NCI-H82 treated with DMSO at 0.1 percent for 48 hours (cell line): ENCODE results near the gene BBS5.
"Not testable (repeated sequence)": the region's sequence is repeated elsewhere in the genome, so short reads cannot be mapped to it uniquely, and the experiment has no call there.

Experiments used
- DNase-seq: peaks from one replicate; lab custom pipeline; 2025; ENCODE audit not compliant: unreplicated experiment; lab: John Stamatoyannopoulos, UW

The BBS5 gene

DNA sequence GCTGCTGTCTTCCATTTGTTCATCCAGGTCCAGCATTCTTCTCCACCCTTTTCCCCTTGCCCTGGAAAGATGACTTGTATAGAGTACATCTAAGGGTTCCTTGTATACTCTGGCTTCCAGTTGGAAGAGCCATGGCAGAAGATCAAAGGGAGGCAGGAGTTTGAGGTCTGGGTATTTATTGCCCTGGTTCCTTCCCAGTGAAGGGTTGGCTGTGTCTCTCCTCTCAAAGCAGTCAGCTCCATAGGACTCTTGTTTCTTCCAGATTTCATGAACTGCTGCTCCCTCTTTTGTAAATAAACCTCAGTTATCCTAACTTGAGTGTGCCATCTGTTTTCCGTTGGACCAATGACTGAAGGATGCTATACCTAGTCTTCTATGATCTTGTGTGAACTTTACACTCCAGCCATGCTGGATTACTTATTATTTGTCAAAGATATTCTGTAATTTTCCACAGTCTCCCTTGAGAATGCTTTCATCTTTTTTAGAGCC, 6.4 kb downstream of the BBS5 start:
- no peak for DNase-seq

DNA sequence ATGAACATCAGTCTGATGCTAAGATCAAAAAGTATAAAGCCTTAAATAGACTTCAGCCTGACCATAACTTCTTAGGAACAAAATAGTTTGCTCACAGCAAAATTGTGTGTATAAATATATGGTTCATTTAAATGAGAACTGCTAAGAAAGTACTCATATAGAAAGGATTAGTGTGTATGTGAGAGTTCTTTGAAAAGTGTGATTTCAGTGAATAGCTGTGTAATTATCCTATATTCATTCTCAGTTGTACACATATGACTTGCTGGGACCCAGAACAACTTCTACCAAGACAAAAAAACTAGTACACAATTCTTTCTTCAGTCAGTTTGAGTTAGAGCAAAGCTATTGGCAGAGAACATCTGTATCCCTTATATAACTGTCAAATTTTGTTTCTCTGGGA, 7.2 kb downstream of the BBS5 start:
- no peak for DNase-seq

DNA sequence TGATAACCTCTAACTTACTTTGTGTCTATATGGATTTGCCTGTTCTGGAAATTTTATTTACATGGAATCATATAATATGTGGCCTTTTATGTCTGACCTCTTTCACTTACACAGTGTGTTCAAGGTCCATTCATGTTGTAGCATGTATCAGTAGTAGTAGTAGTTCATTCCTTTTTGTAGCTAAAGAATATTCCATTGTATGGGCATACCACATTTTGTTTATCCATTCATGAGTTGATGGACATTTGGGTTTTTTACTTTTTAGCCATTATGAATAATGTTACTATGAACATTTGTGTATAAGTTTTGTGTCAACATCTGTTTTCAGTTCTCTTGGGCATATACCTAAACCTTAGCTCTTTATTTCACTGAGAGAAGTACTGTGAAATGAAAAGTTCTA, 11.5 kb downstream of the BBS5 start:
- no peak for DNase-seq

DNA sequence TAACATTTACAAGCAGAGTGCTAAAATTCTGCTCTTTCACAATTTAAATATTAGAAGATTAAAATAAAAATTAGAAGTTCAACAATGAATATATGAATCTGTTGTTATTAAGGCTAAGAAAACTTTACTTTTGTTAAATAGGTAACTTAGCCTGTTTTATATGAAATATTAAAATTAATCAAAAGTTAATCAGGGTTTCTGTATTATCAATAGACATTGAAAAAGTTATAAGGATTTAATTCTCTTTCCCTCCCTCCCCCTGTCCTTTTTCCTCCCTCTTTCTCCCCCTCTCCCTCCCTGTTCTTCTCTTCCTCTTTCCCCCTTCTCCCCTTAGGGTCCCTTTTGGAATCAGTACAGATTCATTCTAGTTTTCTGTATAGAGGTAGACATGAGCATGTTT, 12.1 kb downstream of the BBS5 start:
- no peak for DNase-seq

DNA sequence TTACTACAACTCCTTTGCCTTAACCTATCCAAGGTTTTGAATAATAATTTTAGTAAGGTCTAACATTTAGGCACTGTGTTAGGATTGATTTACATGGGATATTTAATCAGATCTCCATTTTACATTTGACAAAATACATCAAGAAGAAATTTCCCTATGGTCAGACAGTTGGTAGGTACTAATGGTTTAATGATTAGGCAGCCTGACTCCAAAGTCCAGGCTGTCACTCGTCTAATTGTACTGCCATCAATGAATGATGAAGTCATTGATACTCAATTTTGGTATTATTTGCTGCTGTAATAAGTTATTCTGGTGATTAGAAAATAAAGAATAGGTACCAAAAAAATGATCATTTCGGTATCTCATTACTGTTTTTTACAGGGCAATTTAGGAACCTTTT, 14.1 kb downstream of the BBS5 start:
- DNase-seq, result no peak

DNA sequence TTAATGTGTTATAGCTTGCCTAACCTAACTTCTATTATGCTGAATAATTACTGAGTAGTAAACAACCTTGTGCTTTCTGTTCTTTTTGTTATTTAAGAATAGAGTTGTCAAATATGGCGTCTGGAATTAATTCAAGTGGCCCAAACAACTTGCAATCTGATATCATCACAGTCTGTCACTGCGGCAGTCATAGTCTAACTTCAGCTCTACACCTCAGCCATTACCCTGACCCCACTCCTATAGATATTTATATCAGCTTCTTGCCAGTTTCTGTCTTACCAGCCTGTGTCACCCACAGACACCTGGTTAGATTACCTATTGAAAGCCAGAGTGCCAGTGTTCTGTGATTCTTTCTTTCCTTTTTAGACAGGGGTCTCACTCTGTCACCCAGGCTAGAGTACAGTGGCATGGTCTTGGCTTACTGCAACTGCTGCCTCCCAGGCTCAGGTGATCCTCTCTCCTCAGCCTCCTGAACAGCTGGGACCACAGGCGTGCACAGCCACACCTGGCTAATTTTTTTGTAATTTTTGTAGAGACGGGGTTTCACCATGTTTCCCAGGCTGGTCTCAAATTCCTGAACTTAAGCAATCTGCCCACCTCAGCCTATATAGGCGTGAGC, 16.1 kb downstream of the BBS5 start:
- DNase-seq, result no peak

DNA sequence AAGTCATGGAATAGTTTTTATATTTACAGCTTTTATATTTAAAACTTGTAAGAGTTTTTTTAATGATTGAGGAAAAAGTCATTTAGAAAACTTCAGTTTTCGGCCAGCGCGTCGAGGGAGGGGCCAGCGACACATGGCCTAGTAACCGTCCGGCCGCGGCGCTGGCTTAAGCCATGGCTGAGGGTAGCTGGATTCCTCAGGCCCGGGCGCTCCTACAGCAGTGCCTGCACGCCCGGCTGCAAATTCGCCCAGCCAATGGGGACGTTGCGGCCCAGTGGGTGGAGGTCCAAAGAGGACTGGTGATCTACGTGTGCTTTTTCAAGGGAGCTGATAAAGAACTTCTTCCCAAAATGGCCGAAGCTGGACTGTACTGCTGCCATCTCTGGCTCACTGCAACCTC, 25.4 kb downstream of the BBS5 start:
- no peak for DNase-seq

DNA sequence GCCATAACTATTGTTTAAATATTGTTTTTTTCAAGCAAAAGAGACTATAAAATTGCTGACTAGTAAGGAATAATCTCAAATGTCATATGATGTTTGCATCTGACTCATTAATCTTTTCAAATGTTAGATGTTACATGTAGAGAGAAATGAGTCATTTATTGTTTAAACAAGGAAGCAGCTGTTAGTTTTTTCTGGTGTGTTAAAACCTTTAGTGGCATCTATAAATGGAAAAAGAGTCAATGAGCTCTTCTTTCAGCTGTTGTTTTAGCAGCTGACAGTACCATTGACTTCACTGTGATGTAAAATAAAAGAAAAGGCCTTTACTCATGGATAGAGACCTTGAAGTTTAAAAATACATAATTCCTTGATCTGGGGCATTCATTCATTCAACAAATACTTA, 28.4 kb downstream of the BBS5 start:
- DNase-seq, result no peak

DNA sequence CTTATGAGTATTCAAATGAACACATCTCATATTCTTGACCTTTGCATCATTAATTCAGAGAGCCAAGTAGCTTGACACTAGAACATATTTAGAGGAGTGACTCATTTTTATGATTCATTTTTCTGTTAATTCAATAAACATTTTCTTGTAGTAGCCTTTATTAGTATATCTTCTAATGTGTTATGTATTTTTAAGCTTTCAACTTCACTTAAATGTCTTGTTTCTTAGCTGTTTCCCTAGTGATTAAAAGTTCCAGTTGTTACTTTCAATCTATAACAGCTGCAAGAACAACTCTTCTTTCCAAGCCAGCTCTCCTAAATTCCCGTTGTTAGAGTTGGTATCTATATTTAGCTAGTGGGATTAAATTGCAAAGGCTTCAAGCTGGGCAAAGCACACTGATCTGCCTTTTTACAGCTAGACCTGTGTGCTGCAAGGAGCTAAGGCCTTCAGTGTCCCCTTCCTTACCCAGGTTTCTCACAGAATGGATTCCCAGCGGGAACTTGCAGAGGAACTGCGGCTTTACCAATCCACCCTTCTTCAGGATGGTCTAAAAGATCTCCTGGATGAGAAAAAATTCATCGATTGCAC, 30.1 kb downstream of the BBS5 start, which contains the start of gene KLHL41:
TSS of gene KLHL41 (plus strand) at position 405 of the 588 bp plus-strand sequence. CDS start at position 482, 77 bp downstream.
- no peak for DNase-seq

DNA sequence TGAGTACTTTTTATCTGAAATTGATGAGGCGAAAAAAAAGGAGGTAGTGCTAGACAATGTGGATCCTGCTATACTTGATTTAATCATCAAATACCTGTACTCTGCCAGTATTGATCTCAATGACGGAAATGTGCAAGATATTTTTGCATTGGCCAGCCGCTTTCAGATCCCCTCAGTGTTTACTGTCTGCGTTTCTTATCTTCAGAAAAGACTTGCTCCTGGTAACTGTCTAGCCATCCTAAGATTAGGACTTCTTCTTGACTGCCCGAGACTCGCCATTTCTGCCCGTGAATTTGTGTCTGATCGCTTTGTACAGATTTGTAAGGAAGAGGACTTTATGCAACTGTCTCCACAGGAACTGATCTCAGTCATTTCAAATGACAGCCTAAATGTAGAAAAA, 30.7 kb downstream of the BBS5 start:
- DNase-seq, result no peak

DNA sequence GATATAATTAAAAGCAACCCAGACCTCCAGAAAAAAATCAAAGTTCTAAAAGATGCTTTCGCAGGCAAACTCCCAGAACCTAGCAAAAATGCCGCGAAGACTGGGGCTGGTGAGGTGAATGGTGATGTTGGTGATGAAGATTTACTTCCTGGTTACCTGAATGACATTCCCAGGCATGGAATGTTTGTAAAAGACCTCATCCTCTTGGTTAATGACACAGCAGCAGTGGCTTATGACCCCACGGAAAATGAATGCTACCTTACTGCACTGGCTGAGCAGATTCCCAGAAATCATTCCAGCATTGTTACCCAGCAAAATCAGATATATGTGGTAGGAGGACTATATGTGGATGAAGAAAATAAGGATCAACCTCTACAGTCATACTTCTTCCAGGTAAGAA, 31.2 kb downstream of the BBS5 start:
- no peak for DNase-seq

DNA sequence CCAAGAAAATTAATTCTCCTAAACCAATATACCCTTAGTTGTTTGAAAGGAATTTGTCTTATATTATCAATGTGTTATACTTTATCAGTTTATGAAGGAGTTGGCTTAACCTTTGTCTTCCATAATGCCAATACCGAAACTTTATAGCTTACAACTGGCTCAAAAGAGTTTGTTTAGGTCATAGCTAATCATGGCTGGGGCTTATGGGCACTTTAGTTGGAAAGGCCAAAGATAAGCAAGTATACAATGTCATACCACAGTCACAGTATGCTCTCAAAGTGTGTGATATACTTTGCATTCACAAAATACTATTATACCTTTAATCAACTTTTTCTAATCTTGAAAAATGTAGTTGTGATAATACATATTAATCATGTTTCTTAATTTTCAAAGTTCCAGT, 32.5 kb downstream of the BBS5 start:
- no peak for DNase-seq

DNA sequence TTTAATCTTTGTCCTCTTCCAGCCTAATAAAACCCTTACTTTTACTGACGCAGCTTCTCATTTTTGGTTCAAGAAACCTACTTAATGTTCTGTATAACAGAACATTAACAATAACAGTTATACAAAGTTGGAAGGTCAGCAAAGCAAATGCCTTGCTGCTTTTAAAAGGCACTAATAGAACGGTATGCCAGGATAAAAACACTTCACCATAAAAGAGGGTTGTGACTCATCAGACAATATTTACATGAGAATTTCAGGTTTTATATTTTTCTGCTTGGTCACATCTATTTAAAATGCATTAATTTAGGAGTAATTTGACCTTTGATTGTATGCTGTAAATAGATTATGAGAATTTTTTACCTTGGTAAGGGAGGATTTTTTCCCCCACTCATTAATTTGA, 33.2 kb downstream of the BBS5 start:
- DNase-seq, result no peak

DNA sequence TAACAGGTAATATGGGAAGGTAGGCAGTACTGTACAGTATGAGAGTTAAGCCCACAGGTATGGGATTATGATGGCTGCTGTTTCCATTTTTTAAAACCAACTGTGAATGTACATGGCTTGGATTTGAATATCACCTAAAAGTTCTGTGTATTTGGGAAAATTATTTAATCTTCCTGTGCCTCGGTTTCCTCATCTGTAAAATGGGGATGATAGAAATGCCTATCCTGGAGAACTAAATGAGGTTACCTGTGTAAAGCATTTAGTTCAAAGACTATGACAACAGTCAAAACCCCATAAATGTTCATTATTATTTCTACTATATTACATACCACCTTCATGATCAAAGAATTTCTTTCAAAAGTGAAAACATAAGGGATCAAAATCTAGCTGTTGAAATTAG, 33.8 kb downstream of the BBS5 start:
- no peak for DNase-seq

DNA sequence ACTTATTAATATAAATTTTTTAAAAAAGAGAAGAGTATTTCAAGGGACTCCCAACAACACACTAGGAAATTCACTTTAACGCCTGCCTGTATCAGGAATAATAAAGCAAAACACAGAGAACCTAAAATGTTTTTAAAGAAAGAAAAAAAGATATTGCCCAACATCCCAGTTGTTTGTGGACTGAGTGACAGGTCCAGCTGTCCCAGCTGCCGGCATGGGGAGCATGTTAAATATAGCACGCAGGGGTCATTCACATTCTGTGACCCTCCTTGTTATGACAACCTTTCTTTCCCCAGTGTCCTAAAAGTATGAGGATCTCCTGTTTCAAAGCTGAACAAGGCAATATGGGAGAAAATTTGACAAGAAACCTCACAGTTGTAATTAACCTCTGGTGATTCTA, 34.6 kb downstream of the BBS5 start:
- DNase-seq, result no peak

DNA sequence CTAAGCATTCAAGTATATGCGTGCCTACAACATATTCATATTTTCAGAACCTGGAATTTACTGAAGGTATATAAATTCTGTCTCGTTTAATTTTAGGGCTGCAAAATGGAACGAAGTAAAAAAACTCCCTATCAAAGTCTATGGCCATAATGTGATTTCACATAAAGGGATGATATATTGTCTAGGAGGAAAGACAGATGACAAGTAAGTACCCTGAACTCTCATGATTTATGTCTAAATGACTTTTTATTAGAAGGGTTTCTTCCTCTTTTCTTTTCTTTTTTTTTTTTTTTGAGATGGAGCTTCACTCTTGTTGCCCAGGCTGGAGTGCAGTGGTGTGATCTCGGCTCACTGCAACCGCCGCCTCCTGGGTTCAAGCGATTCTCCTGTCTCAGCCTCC, 35.5 kb downstream of the BBS5 start:
- DNase-seq, result not testable (repeated sequence)

DNA sequence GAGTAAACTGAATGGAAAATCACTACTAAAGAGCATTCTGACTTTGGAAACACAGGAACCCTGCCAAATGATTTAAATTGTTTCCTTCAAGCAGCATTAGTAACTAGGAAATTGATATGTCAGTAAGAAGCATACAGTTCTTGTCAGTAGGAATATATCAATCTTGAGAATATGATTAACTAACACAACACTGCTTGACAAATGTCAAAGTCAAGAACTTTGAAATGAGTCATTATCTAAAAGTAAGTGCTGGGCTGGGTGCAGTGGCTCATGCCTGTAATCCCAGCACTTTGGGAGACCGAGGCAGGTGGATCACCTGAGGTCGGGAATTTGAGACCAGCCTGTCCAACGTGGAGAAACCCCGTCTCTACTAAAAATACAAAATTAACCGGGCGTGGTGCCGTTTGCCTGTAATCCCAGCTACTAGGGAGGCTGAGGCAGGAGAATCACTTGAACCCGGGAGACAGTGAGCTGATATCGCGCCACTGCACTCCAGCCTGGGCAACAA, 37.2 kb downstream of the BBS5 start:
- not testable (repeated sequence) for DNase-seq

DNA sequence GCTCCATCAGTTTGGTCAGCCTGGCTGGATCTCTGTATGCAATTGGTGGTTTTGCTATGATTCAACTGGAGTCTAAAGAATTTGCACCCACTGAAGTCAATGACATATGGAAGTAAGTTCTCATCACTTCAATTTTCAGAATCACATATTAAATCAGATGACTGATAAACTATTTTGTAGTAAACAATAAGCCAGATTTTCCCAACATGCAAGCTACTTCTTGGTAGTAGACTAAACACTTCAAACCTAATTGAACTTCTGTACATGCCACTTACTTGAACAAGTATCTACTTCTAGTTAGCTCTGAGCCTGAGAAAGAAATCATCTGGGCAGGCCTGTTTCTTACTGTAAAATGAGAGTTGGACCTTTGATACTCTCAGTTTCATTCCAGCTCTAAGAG, 41.6 kb downstream of the BBS5 start:
- no peak for DNase-seq

DNA sequence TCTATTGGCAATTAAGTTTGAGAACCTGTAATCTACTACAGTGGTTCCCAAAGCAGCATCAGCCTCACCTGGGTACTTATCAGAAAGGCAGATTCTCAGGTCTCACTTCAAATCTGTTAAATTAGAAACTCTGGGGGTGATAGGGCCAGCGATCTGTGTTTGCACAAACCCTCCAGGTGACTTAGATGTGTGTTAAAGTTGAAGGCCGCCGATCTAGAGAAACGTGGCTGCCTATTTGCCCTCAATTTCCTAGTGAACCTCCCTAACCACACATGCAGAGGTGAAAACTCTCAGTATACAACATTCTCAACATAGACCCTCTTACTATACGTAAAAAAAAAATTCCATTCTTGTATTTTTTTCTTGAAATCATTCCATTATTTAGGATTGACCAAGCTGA, 44.4 kb downstream of the BBS5 start:
- DNase-seq, result no peak

DNA sequence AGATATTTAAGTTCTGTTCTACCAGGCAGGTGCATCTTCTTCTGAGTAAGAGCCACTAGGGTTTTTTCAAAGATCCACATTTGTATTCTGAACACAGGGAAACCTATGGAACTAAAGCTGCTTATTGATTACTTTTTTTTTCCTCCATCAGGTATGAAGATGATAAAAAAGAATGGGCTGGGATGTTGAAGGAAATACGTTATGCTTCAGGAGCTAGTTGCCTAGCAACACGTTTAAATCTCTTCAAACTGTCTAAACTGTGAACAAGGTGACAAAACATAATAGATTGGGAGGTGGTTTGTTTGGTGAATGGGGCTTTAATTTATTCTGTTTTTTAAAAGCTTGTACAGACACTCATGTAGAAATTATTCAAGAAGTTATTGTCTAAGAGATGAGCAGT, 46.1 kb downstream of the BBS5 start:
- DNase-seq, result no peak

DNA sequence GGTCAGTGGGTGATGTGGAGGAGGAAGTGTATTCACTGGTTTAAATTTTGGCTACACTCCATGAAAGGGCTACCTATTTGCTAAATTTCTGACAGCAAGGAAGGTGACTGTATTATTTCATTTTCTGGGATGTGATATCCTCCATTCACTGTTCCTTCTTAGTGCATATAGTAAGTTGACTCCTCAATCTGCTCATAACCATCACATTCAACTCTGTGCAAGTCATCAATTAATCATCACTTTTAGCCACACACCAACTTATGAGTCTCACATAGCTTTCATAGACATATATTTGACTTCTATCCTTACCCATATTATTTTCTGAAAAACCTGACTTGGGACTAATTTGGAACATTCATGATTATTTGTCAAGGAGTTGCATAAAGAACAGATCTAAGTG, 47.2 kb downstream of the BBS5 start:
- no peak for DNase-seq

DNA sequence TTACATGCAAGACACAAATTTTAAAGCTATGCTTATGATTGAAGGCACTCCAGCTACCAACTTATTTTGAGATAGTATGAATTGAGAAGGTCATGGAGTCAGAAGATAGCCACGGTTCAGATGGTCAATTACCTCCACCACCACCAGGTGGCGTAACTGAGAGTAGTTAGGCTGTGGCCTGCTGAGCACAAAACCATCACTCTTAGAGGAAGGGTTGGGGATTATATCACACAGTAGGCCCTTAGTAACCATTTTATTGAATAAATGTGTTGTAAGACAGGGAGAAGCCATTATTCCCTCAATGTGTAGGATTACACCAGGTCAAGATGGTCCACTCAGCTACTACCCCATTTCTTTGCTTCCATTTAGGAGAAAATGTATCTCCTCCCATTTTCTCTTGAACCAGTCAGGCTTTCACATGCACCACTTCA, 49.0 kb downstream of the BBS5 start:
- DNase-seq, result peak; percentile 32

DNA sequence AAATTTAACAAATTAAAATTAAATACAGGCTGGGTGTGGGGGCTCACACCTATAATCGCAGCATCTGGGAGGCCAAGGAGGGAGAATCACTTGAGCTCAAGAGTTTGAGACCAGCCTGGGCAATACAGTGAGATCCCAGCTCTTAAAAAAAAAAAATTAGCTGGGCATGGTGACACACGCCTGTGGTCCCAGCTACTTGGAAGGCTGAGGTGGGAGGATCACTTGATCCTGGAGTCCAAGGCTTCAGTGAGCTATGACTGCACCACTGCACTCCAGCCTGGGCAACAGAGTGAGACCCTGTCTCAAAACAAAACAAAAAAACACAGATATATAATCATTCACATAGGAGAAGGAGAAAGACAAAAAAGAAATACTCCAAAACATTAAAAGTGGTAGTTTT, 60.2 kb downstream of the BBS5 start:
- DNase-seq, result not testable (repeated sequence)
